Stimulated activated CD4-positive, alpha-beta T cell treated with anti-CD3 and anti-CD28 coated beads, Interleukin-1b, Interleukin-23, amount 100 ng/mL, for 24 hours (primary cell): ENCODE results near the gene TLK1.
A peak's percentile ranks its signal among the peaks of the same experiment; 100 is the strongest.

Source experiments
- DNase-seq, 4 experiments: peaks; one replicate each; pipeline ENCODE4 v3.0.0-alpha.2; 2020; ENCODE audit warnings: low read depth in 4 of 4, low spot score in 1 of 4

Gene TLK1

GRCh38 chr2:171008550-171009205 is 152.0 kb downstream of the TLK1 start:
- DNase-seq: no peak

- no peak for DNase-seq
Observed at GRCh38 chr2:171004833-171005232, 155.9 kb downstream of the TLK1 start.

GRCh38 chr2:171004363-171004762 is 156.3 kb downstream of the TLK1 start:
- DNase-seq: no peak

- no peak for DNase-seq
Observed at GRCh38 chr2:170999654-171000053, 161.0 kb downstream of the TLK1 start.

- DNase-seq: no peak
Observed at GRCh38 chr2:170997893-170998597, 162.6 kb downstream of the TLK1 start.

GRCh38 chr2:170996316-170996715 is 164.4 kb downstream of the TLK1 start:
- DNase-seq: no peak

GRCh38 chr2:170991398-170992182 is 169.1 kb downstream of the TLK1 start:
- no peak for DNase-seq

GRCh38 chr2:170986566-170987258 is 174.0 kb downstream of the TLK1 start:
- no peak for DNase-seq

GRCh38 chr2:170985407-170985806 is 175.3 kb downstream of the TLK1 start:
- no peak for DNase-seq

- no peak for DNase-seq
Observed at GRCh38 chr2:170984079-170984478, 176.6 kb downstream of the TLK1 start.

GRCh38 chr2:170975943-170976270 is 184.8 kb downstream of the TLK1 start:
- DNase-seq: no peak

GRCh38 chr2:170975127-170975942 is 185.4 kb downstream of the TLK1 start:
- no peak for DNase-seq

- DNase-seq: no peak
Observed at GRCh38 chr2:170974304-170974993, 186.2 kb downstream of the TLK1 start.

GRCh38 chr2:170973492-170974303 is 187.0 kb downstream of the TLK1 start:
- DNase-seq: peak; percentile 64 to 81 (median 78)

- DNase-seq: no peak
Observed at GRCh38 chr2:170973225-170973491, 187.5 kb downstream of the TLK1 start.

- DNase-seq: no peak
Observed at GRCh38 chr2:170972296-170973224, 188.1 kb downstream of the TLK1 start.

- DNase-seq: no peak
Observed at GRCh38 chr2:170971071-170971470, 189.6 kb downstream of the TLK1 start.

GRCh38 chr2:170969872-170970496 is 190.7 kb downstream of the TLK1 start:
- DNase-seq: no peak
